GM19463 (cell line): ENCODE data around the gene FAHD2A.
"Not testable (repeated sequence)": the region's sequence is repeated elsewhere in the genome, so short reads cannot be mapped to it uniquely, and the experiment has no call there.

Experiments used
- ATAC-seq: cut with Tn5 transposase; IDR thresholded peaks from one replicate; pipeline ENCODE4 v1.9.1; 2021; ENCODE audit warnings: mild to moderate bottlenecking, moderate library complexity; ENCODE audit not compliant: unreplicated experiment

Gene FAHD2A

GRCh38 chr2:95402370-95403203, at the start of gene FAHD2A:
Gene FAHD2A (plus strand): TSS chr2:95402708. CDS start chr2:95405559, 2,851 bp downstream.
- peak; percentile 97 for ATAC-seq

DNA sequence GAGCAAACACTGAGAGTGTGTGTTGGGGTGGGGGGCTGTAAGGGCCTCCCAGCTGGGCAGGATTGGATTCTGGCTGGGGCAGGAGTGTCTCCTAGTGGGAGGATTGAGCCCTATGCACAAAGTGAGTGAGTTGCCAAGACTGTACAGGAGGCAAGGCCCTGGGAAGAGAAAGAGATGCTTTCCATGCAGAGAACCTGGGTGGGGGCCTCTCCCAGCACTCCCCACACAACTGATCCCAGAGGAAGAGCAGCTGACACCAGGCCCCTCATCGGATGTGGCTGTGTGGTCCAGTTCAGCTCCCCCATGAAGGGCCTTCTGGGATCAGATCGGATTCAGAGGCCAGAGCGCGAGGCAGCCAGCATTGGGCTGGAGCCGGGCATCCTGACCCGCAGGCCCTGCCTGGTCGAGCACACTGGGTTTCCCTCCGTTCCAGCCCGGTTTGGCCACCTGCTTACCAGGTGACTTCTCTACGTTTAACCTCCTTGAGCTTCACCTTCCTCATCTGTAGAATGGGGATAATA, 49.4 kb upstream of the FAHD2A start:
- no peak for ATAC-seq

GRCh38 chr2:95353613-95354468, 48.7 kb upstream of the FAHD2A start:
- ATAC-seq = no peak

GRCh38 chr2:95354469-95354901, 48.0 kb upstream of the FAHD2A start:
- no peak for ATAC-seq

GRCh38 chr2:95354925-95355324, 47.6 kb upstream of the FAHD2A start:
- ATAC-seq = no peak

GRCh38 chr2:95355486-95355885, 47.0 kb upstream of the FAHD2A start:
- ATAC-seq = not testable (repeated sequence)

- no peak for ATAC-seq
Observed at GRCh38 chr2:95356821-95357700, 45.4 kb upstream of the FAHD2A start.

GRCh38 chr2:95357717-95358280, 44.7 kb upstream of the FAHD2A start:
- ATAC-seq = no peak

DNA sequence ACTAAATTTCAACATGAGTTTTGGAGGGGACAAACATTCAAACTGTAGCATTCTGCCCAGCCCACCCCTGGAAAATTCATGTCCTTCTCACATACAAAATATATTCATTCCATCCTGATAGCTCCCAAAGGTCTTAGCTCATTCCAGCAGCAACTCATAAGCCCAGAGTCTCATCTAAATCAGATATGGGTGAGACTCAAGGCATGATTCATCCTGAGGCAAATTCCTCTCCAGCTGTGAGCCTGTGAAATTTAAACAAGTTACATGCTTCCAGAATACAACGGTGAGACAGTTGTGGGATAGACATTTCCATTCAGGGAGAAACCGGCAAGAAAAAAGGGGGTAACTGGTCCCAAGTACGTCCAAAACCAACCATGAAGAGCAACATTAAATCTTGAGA, 43.5 kb upstream of the FAHD2A start:
- no peak for ATAC-seq

DNA sequence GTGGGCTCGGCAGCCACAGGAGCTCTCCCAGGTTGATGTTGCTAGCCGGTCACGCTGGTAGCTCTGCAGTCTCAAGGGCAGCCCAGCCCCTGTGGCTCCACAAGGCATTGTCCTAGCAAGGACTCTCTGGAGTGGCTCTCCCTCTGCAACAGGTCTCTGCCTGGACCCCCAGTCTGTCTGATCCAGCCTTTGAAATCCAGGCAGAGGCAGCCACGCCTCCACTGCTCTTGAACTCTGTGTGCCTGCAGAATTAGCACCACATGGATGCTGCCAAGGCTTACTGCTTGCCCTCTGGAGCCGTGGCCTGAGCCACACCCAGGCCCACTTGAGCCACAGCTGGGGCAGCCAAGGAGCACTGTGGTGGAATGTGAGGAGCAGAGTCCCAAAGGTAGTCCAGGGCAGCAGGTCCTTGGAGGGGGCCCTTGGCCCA, 43.0 kb upstream of the FAHD2A start:
- ATAC-seq = no peak

DNA sequence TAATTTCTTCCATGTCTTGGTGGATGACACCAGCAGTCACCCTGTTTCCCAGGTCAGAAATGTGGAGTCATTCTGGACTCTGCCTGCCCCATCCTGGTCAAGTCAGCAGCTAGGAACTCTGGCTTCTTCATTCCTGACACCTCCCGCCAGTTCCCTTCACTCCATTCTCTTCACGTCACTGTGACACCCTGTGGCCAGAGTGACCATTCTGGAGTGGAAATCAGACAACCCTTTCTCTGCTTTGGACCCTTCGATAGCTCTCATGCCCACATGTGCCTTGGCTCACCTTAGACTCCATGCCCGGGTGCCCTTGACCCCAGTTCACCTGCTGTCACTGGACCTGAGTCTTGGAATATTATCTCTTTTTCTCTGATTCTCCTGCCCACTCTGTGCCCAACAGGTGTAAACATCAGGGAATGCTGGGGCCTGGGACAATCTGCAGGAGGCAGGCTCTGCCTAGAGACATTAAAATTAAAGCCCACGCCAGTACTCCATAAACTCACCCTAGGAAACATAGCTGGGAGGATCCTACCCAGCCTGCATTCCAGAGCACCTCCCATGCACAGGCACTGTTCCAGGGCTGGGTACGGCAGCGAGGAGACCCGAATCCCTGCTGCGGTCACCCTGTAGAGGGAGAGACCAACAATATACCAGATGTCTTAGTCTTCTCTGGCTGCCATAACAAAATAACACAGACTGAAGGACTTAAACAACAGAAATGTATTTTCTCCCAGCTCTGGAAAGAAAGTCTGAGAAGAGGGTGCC, 41.1 kb upstream of the FAHD2A start:
- ATAC-seq = no peak

DNA sequence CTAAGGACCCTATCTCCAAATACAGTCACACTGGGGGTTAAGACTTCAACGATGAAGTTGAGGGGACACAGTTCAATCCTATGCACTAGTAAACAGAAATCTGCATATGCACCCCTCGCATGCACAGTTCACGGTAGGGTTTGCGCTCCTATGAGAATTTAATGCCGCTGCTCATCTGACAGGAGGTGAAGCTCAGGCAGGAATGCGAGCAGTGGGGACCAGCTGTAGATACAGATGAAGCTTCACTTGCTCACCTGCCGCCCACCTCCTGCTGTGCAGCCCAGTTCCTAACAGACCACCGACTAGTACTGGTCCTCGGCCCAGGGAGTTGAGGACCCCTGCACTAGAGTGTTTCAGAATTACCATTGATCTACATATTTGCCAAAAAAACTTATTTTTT, 40.0 kb upstream of the FAHD2A start:
- no peak for ATAC-seq

GRCh38 chr2:95366514-95366913, 36.0 kb upstream of the FAHD2A start:
- no peak for ATAC-seq

DNA sequence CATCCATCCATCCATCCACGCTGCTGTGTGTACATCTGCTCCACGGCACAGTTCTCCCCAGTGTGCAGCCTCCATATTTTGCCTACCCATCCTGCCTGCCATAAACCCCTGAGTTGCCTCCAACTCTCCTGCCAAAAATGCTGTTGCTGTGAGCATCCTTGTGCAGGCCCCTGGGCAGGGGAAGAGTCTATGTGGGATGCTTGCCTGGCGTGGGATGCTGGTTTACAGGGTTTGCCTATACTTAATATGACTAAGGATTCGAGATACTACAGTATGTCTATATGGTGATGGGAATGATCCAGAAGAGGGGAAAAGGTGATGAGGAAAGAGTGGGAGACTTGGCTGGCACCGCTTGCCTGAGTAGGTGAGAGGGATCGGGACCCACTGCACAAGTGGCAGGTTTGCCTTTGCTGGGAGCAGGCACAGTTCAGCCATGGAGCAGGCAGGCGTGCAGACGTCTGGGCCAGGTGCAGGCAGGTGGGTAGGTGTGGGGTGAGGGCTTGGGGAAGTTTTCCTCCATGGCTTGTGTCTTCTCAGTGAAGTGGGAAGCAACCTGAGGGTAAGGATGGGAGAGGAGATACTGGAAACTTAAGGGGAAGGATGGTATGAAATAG, 30.2 kb upstream of the FAHD2A start:
- no peak for ATAC-seq

- no peak for ATAC-seq
Observed at GRCh38 chr2:95372845-95373244, 29.7 kb upstream of the FAHD2A start.

DNA sequence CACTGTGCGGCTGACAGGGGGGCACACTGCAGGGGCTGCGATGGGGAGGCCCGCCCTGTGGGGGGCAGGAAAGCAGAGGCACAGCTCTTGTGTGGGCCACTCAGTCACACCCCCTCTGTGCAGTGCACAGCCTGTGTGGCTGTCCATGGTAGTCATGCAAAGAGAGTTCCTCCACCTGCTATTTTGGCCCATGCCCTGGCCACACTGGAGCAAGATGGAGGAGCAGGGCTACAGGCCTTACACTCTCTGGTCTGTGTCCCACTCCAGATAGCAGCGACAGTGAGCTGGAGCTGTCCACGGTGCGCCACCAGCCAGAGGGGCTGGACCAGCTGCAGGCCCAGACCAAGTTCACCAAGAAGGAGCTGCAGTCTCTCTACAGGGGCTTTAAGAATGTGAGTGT, 28.5 kb upstream of the FAHD2A start:
- no peak for ATAC-seq

DNA sequence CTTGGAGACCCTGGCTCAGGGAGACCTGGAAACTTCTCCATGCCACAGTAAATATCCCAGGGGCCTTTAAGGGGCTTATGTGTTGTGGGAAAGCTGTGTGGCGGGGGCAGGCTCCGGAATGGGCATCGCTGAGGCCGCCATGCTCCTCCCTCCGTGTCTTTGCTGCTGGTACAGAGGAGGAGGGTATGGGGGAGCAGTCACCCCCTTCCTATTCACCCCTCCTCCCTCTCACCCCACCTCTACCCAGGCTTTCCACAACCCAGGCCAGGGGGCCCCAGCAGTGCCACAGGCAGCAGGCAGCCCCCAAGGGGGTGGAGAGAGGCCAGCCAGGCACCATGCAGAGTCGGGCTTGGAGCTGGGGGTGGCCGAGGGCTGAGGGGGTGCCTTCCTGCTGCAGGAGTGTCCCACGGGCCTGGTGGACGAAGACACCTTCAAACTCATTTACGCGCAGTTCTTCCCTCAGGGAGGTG, 28.0 kb upstream of the FAHD2A start:
- no peak for ATAC-seq

GRCh38 chr2:95374921-95375471, 27.5 kb upstream of the FAHD2A start:
- ATAC-seq = no peak
